ENCODE results near the gene CISD3.

CISD3 gene

GRCh38 chr17:38703742-38704605 is 26.2 kb upstream of the CISD3 start:
- Mint-ChIP-seq H3K36me3 (ENCODE audit: low read depth) (peaks cover 28% of the 10 kb centered on the region), H3K4me3 (peak overlapping the region; percentile 96), H3K4me1 (peaks cover 60% of the 10 kb centered on the region)

GRCh38 chr17:38704606-38705522 is 25.3 kb upstream of the CISD3 start, which contains the start of gene MLLT6:
Gene MLLT6 (plus strand): TSS chr17:38705273. CDS start chr17:38705633, 360 bp downstream.
- Mint-ChIP-seq H3K36me3 (ENCODE audit: low read depth) (peaks cover 34% of the 10 kb centered on the region), H3K4me1 (peaks cover 59% of the 10 kb centered on the region), H3K27me3 (no peaks in the 10 kb centered on the region), H3K4me3 (peak within 1 kb of the TSS; percentile 96), H3K27ac (peak within 1 kb of the TSS; percentile 99), H3K9me3 (peaks cover 5% of the 10 kb centered on the region)
- peak; percentile 69 for DNase-seq
- ATAC-seq = no peak

More at GRCh38 chr17:38703742-38704605, 26.2 kb upstream of the CISD3 start:
- peaks cover 5% of the 10 kb centered on the region for H3K9me3 Mint-ChIP-seq
- H3K27ac Mint-ChIP-seq = peak overlapping the region; percentile 99
- peak; percentile 12 for ATAC-seq
- H3K27me3 Mint-ChIP-seq = no peaks in the 10 kb centered on the region
- DNase-seq = peak; percentile 90

- ATAC-seq (no peak), DNase-seq (no peak)
- Mint-ChIP-seq H3K27ac (peak overlapping the region; percentile 96), H3K9me3 (no peaks in the 10 kb centered on the region), H3K36me3 (ENCODE audit: low read depth) (peaks cover 38% of the 10 kb centered on the region), H3K4me3 (peak overlapping the region; percentile 96), H3K4me1 (peaks cover 59% of the 10 kb centered on the region), H3K27me3 (no peaks in the 10 kb centered on the region)
These were observed 24.7 kb upstream of the CISD3 start for GRCh38 chr17:38705523-38705802.

- peak overlapping the region; percentile 96 for H3K4me3 Mint-ChIP-seq
- H3K4me1 Mint-ChIP-seq = peaks cover 59% of the 10 kb centered on the region
- DNase-seq (peak; percentile 57), ATAC-seq (no peak)
- peak overlapping the region; percentile 96 for H3K27ac Mint-ChIP-seq
- H3K36me3 Mint-ChIP-seq (ENCODE audit: low read depth) = peaks cover 43% of the 10 kb centered on the region
- no peaks in the 10 kb centered on the region for H3K9me3 Mint-ChIP-seq
- H3K27me3 Mint-ChIP-seq = no peaks in the 10 kb centered on the region
These were observed 24.2 kb upstream of the CISD3 start for GRCh38 chr17:38705803-38706504.

- peaks cover 48% of the 10 kb centered on the region for H3K36me3 Mint-ChIP-seq (ENCODE audit: low read depth)
- H3K4me1 Mint-ChIP-seq = peaks cover 59% of the 10 kb centered on the region
- ATAC-seq = peak; percentile 16
- peak overlapping the region; percentile 96 for H3K4me3 Mint-ChIP-seq
- DNase-seq = peak; percentile 50
- peak overlapping the region; percentile 96 for H3K27ac Mint-ChIP-seq
- H3K27me3 Mint-ChIP-seq = no peaks in the 10 kb centered on the region
- no peaks in the 10 kb centered on the region for H3K9me3 Mint-ChIP-seq
These were observed 23.5 kb upstream of the CISD3 start for GRCh38 chr17:38706505-38707216.

GRCh38 chr17:38707678-38708351 is 22.3 kb upstream of the CISD3 start:
- Mint-ChIP-seq H3K4me3 (peak overlapping the region; percentile 96), H3K4me1 (peaks cover 60% of the 10 kb centered on the region), H3K27ac (peak overlapping the region; percentile 96), H3K36me3 (ENCODE audit: low read depth) (peaks cover 51% of the 10 kb centered on the region), H3K27me3 (no peaks in the 10 kb centered on the region), H3K9me3 (no peaks in the 10 kb centered on the region)
- no peak for DNase-seq
- ATAC-seq = no peak

- peaks cover 63% of the 10 kb centered on the region for H3K4me1 Mint-ChIP-seq
- H3K9me3 Mint-ChIP-seq = no peaks in the 10 kb centered on the region
- no peak for ATAC-seq
- peak overlapping the region; percentile 47 for H3K27ac Mint-ChIP-seq
- DNase-seq = no peak
- H3K36me3 Mint-ChIP-seq (ENCODE audit: low read depth) = peaks cover 58% of the 10 kb centered on the region
- H3K27me3 Mint-ChIP-seq = no peaks in the 10 kb centered on the region
- no peak overlapping the region for H3K4me3 Mint-ChIP-seq
These were observed 20.9 kb upstream of the CISD3 start for GRCh38 chr17:38709104-38709820.

GRCh38 chr17:38709864-38710603 is 20.1 kb upstream of the CISD3 start:
- H3K4me1 Mint-ChIP-seq = peaks cover 68% of the 10 kb centered on the region
- peaks cover 61% of the 10 kb centered on the region for H3K36me3 Mint-ChIP-seq (ENCODE audit: low read depth)
- H3K9me3 Mint-ChIP-seq = no peaks in the 10 kb centered on the region
- no peaks in the 10 kb centered on the region for H3K27me3 Mint-ChIP-seq
- DNase-seq (no peak), ATAC-seq (no peak)
- no peak overlapping the region for H3K4me3 Mint-ChIP-seq
- peak overlapping the region; percentile 47 for H3K27ac Mint-ChIP-seq

- H3K36me3 Mint-ChIP-seq (ENCODE audit: low read depth) = peaks cover 63% of the 10 kb centered on the region
- ATAC-seq = no peak
- no peak overlapping the region for H3K4me3 Mint-ChIP-seq
- no peak for DNase-seq
- peak overlapping the region; percentile 47 for H3K27ac Mint-ChIP-seq
- H3K27me3 Mint-ChIP-seq = no peaks in the 10 kb centered on the region
- no peaks in the 10 kb centered on the region for H3K9me3 Mint-ChIP-seq
- H3K4me1 Mint-ChIP-seq = peaks cover 73% of the 10 kb centered on the region
These were observed 19.6 kb upstream of the CISD3 start for GRCh38 chr17:38710604-38710962.

- ATAC-seq (no peak), DNase-seq (no peak)
- Mint-ChIP-seq H3K9me3 (no peaks in the 10 kb centered on the region), H3K4me1 (peaks cover 77% of the 10 kb centered on the region), H3K36me3 (ENCODE audit: low read depth) (peaks cover 63% of the 10 kb centered on the region), H3K4me3 (no peak overlapping the region), H3K27me3 (no peaks in the 10 kb centered on the region), H3K27ac (peak overlapping the region; percentile 47)
These were observed 19.2 kb upstream of the CISD3 start for GRCh38 chr17:38710985-38711384.

GRCh38 chr17:38711792-38712571 is 18.2 kb upstream of the CISD3 start:
- Mint-ChIP-seq H3K9me3 (no peaks in the 10 kb centered on the region), H3K4me3 (no peak overlapping the region), H3K36me3 (ENCODE audit: low read depth) (peaks cover 56% of the 10 kb centered on the region), H3K27ac (peak overlapping the region; percentile 47), H3K27me3 (no peaks in the 10 kb centered on the region), H3K4me1 (peaks cover 71% of the 10 kb centered on the region)
- ATAC-seq = peak; percentile 12
- no peak for DNase-seq

GRCh38 chr17:38712593-38712992 is 17.5 kb upstream of the CISD3 start:
- no peak for ATAC-seq

More at GRCh38 chr17:38712593-38712992, 17.5 kb upstream of the CISD3 start:
- Mint-ChIP-seq H3K9me3 (no peaks in the 10 kb centered on the region), H3K36me3 (ENCODE audit: low read depth) (peaks cover 50% of the 10 kb centered on the region), H3K27me3 (no peaks in the 10 kb centered on the region), H3K4me3 (no peak overlapping the region), H3K27ac (peak overlapping the region; percentile 47), H3K4me1 (peaks cover 65% of the 10 kb centered on the region)
- DNase-seq = no peak

Measured in activated naive CD8-positive, alpha-beta T cell treated with anti-CD3 and anti-CD28 coated beads, Interleukin-2, amount 50 U/mL, for 24 hours (primary cell).